OCI-LY3 (cell line): ENCODE data around the gene CTCFL.

Experiments
- H2AFZ ChIP-seq: fragments of 200-600, 300-600 bp; shearing (Covaris generic); 2 replicates; pipeline ENCODE4 v1.6.0; 2014; ENCODE audit warnings: antibody characterized with exemption, low read depth, low read length
- H3K27ac ChIP-seq: fragments of 200-600, 300-600 bp; sonication (generic); 2 replicates; pipeline ENCODE4 v1.5.1; 2014; ENCODE audit warnings: mild to moderate bottlenecking, low read length, moderate library complexity, mixed read lengths
- H3K27me3 ChIP-seq: fragments of 200-600, 300-600 bp; sonication (generic); 2 replicates; pipeline ENCODE4 v1.6.1; 2014; ENCODE audit warnings: low read depth, low read length, mixed read lengths
- H3K36me3 ChIP-seq: fragments of 200-600, 300-600 bp; sonication (generic); replicated peaks from 2 replicates; pipeline ENCODE3; 2014; ENCODE audit warnings: low read depth, low read length, mixed read lengths
- H3K4me1 ChIP-seq: fragments of 300-600, 200-600 bp; sonication (generic); 2 replicates; pipeline ENCODE4 v1.6.1; 2014; ENCODE audit warnings: low read length, mixed read lengths
- H3K4me2 ChIP-seq: fragments of 200-600, 300-600 bp; sonication (generic); 2 replicates; pipeline ENCODE4 v1.6.1; 2014; ENCODE audit warnings: low read length, mixed read lengths
- H3K4me3 ChIP-seq: fragments of 300-600, 200-600 bp; sonication (generic); 2 replicates; pipeline ENCODE4 v1.5.1; 2014; ENCODE audit warnings: antibody characterized with exemption, mild to moderate bottlenecking, low read length, moderate library complexity
- H3K79me2 ChIP-seq: fragments of 300-600, 200-600 bp; shearing (Covaris generic); 2 replicates; pipeline ENCODE4 v1.6.1; 2014; ENCODE audit warnings: mild to moderate bottlenecking, low read length, mixed read lengths
- H3K9ac ChIP-seq: fragments of 300-600, 200-600 bp; shearing (Covaris generic); 2 replicates; pipeline ENCODE4 v1.6.0; 2014; ENCODE audit warnings: mild to moderate bottlenecking, low read length, moderate library complexity
- H3K9me3 ChIP-seq: fragments of 200-600, 300-600 bp; shearing (Covaris generic); 2 replicates; pipeline ENCODE4 v1.6.1; 2014; ENCODE audit warnings: low read length, mixed read lengths; ENCODE audit not compliant: insufficient read depth
- H4K20me1 ChIP-seq: fragments of 200-600, 300-600 bp; sonication (generic); 2 replicates; pipeline ENCODE4 v1.6.1; 2016; ENCODE audit warnings: low read length, mixed read lengths; ENCODE audit not compliant: insufficient read depth
- CTCF ChIP-seq: fragments of 200-600, 300-600 bp; sonication (generic); IDR thresholded peaks from 2 replicates; pipeline ENCODE4 v1.5.1; 2014; ENCODE audit warnings: antibody characterized with exemption, low read length, low read depth
- EZH2phosphoT487 ChIP-seq: fragments of 200-600 bp; shearing (Covaris generic); IDR thresholded peaks from 2 replicates; pipeline ENCODE4 v1.6.1; 2018; ENCODE audit warnings: antibody characterized with exemption, mixed run types, low read depth

CTCFL gene

GRCh38 chr20:57484772-57485171 is 40.2 kb downstream of the CTCFL start:
- Histone ChIP-seq H3K27ac (0 out of 2 replicates have a peak overlapping the region, but pooled peaks have one; percentile 14), H3K4me2 (0 out of 2 replicates have a peak overlapping the region, but pooled peaks have one; percentile 13), H2AFZ (no peak overlapping the region), H3K4me3 (no peak overlapping the region), H3K79me2 (peaks cover 7% of the 10 kb centered on the region), H3K36me3 (peaks cover 18% of the 10 kb centered on the region), H3K9me3 (0 out of 2 replicates have a peak, but pooled peaks cover 7% of the 10 kb centered on the region), H3K27me3 (no peaks in the 10 kb centered on the region), H3K4me1 (peaks cover 50% of the 10 kb centered on the region), H3K9ac (no peak overlapping the region), H4K20me1 (no peaks in the 10 kb centered on the region)
- no peak for TF ChIP-seq EZH2phosphoT487
- TF ChIP-seq CTCF, result no peak

GRCh38 chr20:57483287-57484050 is 41.5 kb downstream of the CTCFL start:
- H4K20me1 ChIP-seq, result no peaks in the 10 kb centered on the region
- peak overlapping the region; percentile 86 for H3K4me2 ChIP-seq
- TF ChIP-seq CTCF (no peak), EZH2phosphoT487 (0 out of 2 replicates have a peak, but pooled peaks have one; percentile 49)
- peak overlapping the region; percentile 72 for H3K9ac ChIP-seq
- H3K4me3 ChIP-seq, result peak overlapping the region; percentile 68
- 0 out of 2 replicates have a peak, but pooled peaks cover 7% of the 10 kb centered on the region for H3K9me3 ChIP-seq
- H3K27ac ChIP-seq, result peak overlapping the region; percentile 92
- H3K36me3 ChIP-seq, result peaks cover 13% of the 10 kb centered on the region
- peak overlapping the region; percentile 33; the same call in 1 of the 2 replicates for H2AFZ ChIP-seq
- H3K79me2 ChIP-seq, result peaks cover 7% of the 10 kb centered on the region
- peaks cover 59% of the 10 kb centered on the region for H3K4me1 ChIP-seq
- H3K27me3 ChIP-seq, result peaks cover 6% of the 10 kb centered on the region; the same call in 1 of the 2 replicates

GRCh38 chr20:57482796-57483195 is 42.1 kb downstream of the CTCFL start:
- peaks cover 10% of the 10 kb centered on the region; the same call in 1 of the 2 replicates for H3K27me3 ChIP-seq
- H3K4me1 ChIP-seq, result peaks cover 66% of the 10 kb centered on the region
- peak overlapping the region; percentile 68 for H3K4me3 ChIP-seq
- no peak for TF ChIP-seq CTCF
- TF ChIP-seq EZH2phosphoT487, result no peak
- 0 out of 2 replicates have a peak, but pooled peaks cover 7% of the 10 kb centered on the region for H3K9me3 ChIP-seq
- H3K79me2 ChIP-seq, result peaks cover 7% of the 10 kb centered on the region
- peak overlapping the region; percentile 92 for H3K27ac ChIP-seq
- H4K20me1 ChIP-seq, result no peaks in the 10 kb centered on the region
- H3K9ac ChIP-seq, result peak overlapping the region; percentile 72
- H3K4me2 ChIP-seq, result peak overlapping the region; percentile 86
- H2AFZ ChIP-seq, result peak overlapping the region; percentile 78; the same call in 1 of the 2 replicates
- H3K36me3 ChIP-seq, result peaks cover 13% of the 10 kb centered on the region

- peak overlapping the region; percentile 86 for H3K4me2 ChIP-seq
- TF ChIP-seq EZH2phosphoT487 (no peak), CTCF (peak; percentile 35)
- H3K4me1 ChIP-seq, result peaks cover 72% of the 10 kb centered on the region
- peaks cover 14% of the 10 kb centered on the region for H3K27me3 ChIP-seq
- no peaks in the 10 kb centered on the region for H4K20me1 ChIP-seq
- peak overlapping the region; percentile 78 for H2AFZ ChIP-seq
- peaks cover 13% of the 10 kb centered on the region for H3K36me3 ChIP-seq
- peak overlapping the region; percentile 92 for H3K27ac ChIP-seq
- H3K9me3 ChIP-seq, result 0 out of 2 replicates have a peak, but pooled peaks cover 7% of the 10 kb centered on the region
- H3K9ac ChIP-seq, result peak overlapping the region; percentile 72
- H3K79me2 ChIP-seq, result peaks cover 7% of the 10 kb centered on the region
- H3K4me3 ChIP-seq, result peak overlapping the region; percentile 68
These were observed 42.8 kb downstream of the CTCFL start for GRCh38 chr20:57482148-57482547.
